OCI-LY1 (cell line): ENCODE results near the gene PHKG2.

Experiments
- H2AFZ ChIP-seq: fragments of 200-600 bp; sonication (generic), shearing (Covaris generic); 2 replicates; pipeline ENCODE4 v1.6.0; 2014; ENCODE audit warnings: antibody characterized with exemption, mild to moderate bottlenecking, low read length
- H3F3A ChIP-seq: fragments of 200-600 bp; sonication (generic), shearing (Covaris generic); 2 replicates; pipeline ENCODE4 v1.6.0; 2014; ENCODE audit warnings: mild to moderate bottlenecking, antibody characterized with exemption, low read length, moderate library complexity; ENCODE audit not compliant: insufficient read depth
- H3K27ac ChIP-seq: fragments of 200-600 bp; sonication (generic); 2 replicates; pipeline ENCODE4 v1.5.1; 2014; ENCODE audit warnings: low read length, mixed run types, mild to moderate bottlenecking, low read depth; ENCODE audit not compliant: poor library complexity, severe bottlenecking
- H3K27me3 ChIP-seq: fragments of 200-600 bp; sonication (generic); 2 replicates; pipeline ENCODE4 v1.6.0; 2014; ENCODE audit warnings: antibody characterized with exemption, mild to moderate bottlenecking, low read length, moderate library complexity; ENCODE audit not compliant: insufficient read depth
- H3K36me3 ChIP-seq: fragments of 200-600 bp; sonication (generic); 2 replicates; pipeline ENCODE4 v1.6.1; 2014; ENCODE audit warnings: mild to moderate bottlenecking, antibody characterized with exemption, low read length, moderate library complexity, mixed read lengths; ENCODE audit not compliant: insufficient read depth
- H3K4me1 ChIP-seq: fragments of 200-600 bp; sonication (generic); 2 replicates; pipeline ENCODE4 v1.5.1; 2014; ENCODE audit warnings: mild to moderate bottlenecking, low read length, moderate library complexity; ENCODE audit not compliant: insufficient read depth, severe bottlenecking
- H3K4me2 ChIP-seq: fragments of 200-600 bp; sonication (generic), shearing (Covaris generic); 2 replicates; pipeline ENCODE4 v1.6.1; 2014; ENCODE audit warnings: low read length
- H3K4me3 ChIP-seq: fragments of 200-600 bp; sonication (generic); 2 replicates; pipeline ENCODE4 v1.5.1; 2014; ENCODE audit warnings: low read length, low read depth, mild to moderate bottlenecking, mixed read lengths; ENCODE audit not compliant: poor library complexity, severe bottlenecking
- H3K79me2 ChIP-seq: fragments of 200-600 bp; shearing (Covaris generic); 2 replicates; pipeline ENCODE4 v1.6.1; 2016; ENCODE audit warnings: mixed run types, low read length, mixed read lengths; ENCODE audit not compliant: insufficient read depth
- H3K9ac ChIP-seq: fragments of 200-600 bp; sonication (generic), shearing (Covaris generic); 2 replicates; pipeline ENCODE4 v1.6.1; 2014; ENCODE audit warnings: mild to moderate bottlenecking, low read length, mixed read lengths
- H3K9me2 ChIP-seq: fragments of 200-600 bp; sonication (generic), shearing (Covaris generic); 2 replicates; pipeline ENCODE4 v1.6.1; 2014; ENCODE audit warnings: low read depth, mild to moderate bottlenecking, low read length, mixed read lengths
- H3K9me3 ChIP-seq: fragments of 200-600 bp; shearing (Covaris generic); 2 replicates; pipeline ENCODE4 v1.6.1; 2014; ENCODE audit warnings: low read length, mixed read lengths
- H4K20me1 ChIP-seq: fragments of 200-600 bp; sonication (generic), shearing (Covaris generic); 2 replicates; pipeline ENCODE4 v1.6.0; 2016; ENCODE audit warnings: mild to moderate bottlenecking, low read length; ENCODE audit not compliant: insufficient read depth
- EZH2 ChIP-seq: fragments of 200-600 bp; sonication (generic), shearing (Covaris generic); IDR thresholded peaks from 2 replicates; pipeline ENCODE4 v1.8.0; 2017; ENCODE audit warnings: borderline replicate concordance, mixed run types, mild to moderate bottlenecking, antibody characterized with exemption, low read length, moderate library complexity, mixed read lengths
- TF ChIP-seq, protein P1 (sequence below): fragments of 200-600 bp; sonication (generic), shearing (Covaris generic); IDR thresholded peaks from 2 replicates; pipeline ENCODE4 v1.5.1; 2017; ENCODE audit warnings: mild to moderate bottlenecking, antibody characterized with exemption, low read length, moderate library complexity, mixed read lengths

Gene PHKG2

DNA sequence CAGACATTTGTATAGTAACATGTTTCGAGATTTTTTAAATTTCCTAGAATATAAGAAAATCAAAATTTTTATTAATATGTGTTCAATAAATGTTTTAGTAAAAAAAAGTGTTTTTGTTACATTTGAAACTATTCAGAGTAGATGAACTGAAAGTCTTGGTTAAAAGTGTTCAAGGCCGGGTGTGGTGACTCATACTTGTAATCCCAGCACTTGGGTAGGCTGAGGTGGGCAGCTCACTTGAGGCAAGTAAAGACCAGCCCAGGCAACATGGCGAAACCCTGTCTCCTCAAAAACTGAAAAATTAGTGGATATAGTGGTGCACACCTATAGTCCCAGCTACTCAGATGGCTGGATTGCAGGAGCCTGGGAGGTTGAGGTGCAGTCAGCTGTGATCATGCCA is 16.8 kb upstream of the PHKG2 start:
- H3K4me2 ChIP-seq, result no peak overlapping the region
- H3K79me2 ChIP-seq, result no peaks in the 10 kb centered on the region
- H3F3A ChIP-seq, result no peaks in the 10 kb centered on the region

DNA sequence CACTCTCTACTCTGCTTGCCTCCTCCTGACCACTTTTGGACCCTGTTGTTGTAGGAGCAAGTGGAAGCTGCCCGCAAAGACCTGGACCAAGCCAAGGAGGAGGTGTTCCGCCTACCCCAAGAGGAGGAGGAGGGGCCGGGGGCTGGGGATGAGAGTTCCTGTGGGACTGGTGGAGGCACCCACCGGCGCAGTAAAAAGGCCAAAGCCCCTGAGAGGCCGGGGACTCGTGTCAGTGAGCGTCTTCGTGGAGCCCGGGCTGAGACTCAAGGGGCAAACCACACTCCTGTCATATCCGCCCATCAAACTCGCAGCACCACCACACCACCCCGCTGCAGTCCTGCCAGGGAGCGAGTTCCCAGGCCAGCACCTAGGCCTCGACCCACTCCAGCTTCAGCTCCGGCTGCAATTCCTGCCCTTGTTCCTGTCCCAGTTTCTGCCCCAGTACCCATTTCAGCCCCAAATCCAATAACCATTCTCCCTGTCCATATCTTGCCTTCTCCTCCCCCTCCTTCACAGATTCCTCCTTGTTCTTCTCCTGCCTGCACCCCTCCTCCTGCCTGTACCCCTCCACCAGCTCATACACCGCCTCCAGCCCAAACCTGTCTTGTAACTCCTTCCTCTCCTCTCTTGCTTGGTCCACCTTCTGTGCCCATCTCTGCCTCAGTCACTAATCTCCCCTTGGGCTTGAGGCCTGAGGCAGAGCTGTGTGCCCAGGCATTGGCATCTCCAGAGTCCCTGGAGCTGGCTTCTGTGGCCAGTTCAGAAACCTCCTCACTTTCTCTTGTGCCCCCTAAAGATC is 11.0 kb upstream of the PHKG2 start:
- H3K9me2 ChIP-seq, result no peaks in the 10 kb centered on the region
- no peak overlapping the region for H3K9ac ChIP-seq
- H4K20me1 ChIP-seq, result no peaks in the 10 kb centered on the region
- TF ChIP-seq EZH2, result no peak
- TF ChIP-seq, protein P1, sequence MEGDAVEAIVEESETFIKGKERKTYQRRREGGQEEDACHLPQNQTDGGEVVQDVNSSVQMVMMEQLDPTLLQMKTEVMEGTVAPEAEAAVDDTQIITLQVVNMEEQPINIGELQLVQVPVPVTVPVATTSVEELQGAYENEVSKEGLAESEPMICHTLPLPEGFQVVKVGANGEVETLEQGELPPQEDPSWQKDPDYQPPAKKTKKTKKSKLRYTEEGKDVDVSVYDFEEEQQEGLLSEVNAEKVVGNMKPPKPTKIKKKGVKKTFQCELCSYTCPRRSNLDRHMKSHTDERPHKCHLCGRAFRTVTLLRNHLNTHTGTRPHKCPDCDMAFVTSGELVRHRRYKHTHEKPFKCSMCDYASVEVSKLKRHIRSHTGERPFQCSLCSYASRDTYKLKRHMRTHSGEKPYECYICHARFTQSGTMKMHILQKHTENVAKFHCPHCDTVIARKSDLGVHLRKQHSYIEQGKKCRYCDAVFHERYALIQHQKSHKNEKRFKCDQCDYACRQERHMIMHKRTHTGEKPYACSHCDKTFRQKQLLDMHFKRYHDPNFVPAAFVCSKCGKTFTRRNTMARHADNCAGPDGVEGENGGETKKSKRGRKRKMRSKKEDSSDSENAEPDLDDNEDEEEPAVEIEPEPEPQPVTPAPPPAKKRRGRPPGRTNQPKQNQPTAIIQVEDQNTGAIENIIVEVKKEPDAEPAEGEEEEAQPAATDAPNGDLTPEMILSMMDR, result no peak
- H3K4me3 ChIP-seq, result no peak overlapping the region
- H2AFZ ChIP-seq, result no peak overlapping the region
- H3K79me2 ChIP-seq, result no peaks in the 10 kb centered on the region
- peaks cover 82% of the 10 kb centered on the region for H3K36me3 ChIP-seq
- H3K4me1 ChIP-seq, result no peaks in the 10 kb centered on the region
- H3K27ac ChIP-seq, result no peak overlapping the region
- no peaks in the 10 kb centered on the region for H3K9me3 ChIP-seq
- no peak overlapping the region for H3K4me2 ChIP-seq
- H3F3A ChIP-seq, result no peaks in the 10 kb centered on the region
- H3K27me3 ChIP-seq, result no peaks in the 10 kb centered on the region

More for the DNA sequence above, 16.8 kb upstream of the PHKG2 start:
- no peak overlapping the region for H2AFZ ChIP-seq
- TF ChIP-seq, protein P1, result no peak
- TF ChIP-seq EZH2, result no peak
- peaks cover 86% of the 10 kb centered on the region for H3K36me3 ChIP-seq
- no peaks in the 10 kb centered on the region for H3K4me1 ChIP-seq
- H3K9ac ChIP-seq, result no peak overlapping the region
- H3K4me3 ChIP-seq, result no peak overlapping the region
- no peaks in the 10 kb centered on the region for H3K9me3 ChIP-seq
- no peaks in the 10 kb centered on the region for H3K9me2 ChIP-seq
- H3K27ac ChIP-seq, result no peak overlapping the region
- no peaks in the 10 kb centered on the region for H3K27me3 ChIP-seq
- no peaks in the 10 kb centered on the region for H4K20me1 ChIP-seq

DNA sequence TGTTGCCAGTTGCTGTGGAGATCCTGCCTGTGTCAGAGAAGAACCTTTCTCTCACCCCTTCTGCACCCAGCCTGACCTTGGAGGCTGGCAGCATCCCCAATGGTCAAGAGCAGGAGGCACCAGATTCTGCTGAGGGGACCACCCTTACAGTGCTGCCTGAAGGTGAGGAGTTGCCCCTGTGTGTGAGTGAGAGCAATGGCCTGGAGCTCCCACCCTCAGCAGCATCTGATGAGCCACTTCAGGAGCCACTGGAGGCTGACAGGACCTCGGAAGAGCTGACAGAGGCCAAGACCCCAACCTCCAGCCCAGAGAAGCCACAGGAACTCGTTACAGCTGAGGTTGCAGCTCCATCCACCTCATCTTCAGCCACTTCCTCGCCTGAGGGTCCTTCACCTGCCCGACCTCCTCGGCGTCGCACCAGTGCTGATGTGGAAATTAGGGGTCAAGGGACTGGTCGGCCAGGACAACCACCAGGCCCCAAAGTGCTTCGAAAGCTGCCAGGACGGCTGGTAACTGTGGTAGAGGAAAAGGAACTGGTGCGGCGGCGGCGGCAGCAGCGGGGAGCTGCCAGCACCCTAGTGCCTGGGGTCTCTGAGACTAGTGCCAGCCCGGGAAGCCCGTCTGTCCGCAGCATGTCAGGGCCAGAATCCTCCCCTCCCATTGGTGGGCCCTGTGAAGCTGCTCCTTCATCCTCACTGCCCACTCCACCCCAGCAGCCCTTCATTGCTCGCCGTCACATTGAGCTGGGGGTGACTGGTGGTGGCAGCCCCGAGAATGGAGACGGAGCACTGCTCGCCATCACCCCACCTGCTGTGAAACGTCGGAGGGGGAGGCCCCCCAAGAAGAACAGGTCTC is 10.2 kb upstream of the PHKG2 start:
- no peaks in the 10 kb centered on the region for H4K20me1 ChIP-seq
- H3F3A ChIP-seq, result no peaks in the 10 kb centered on the region
- H2AFZ ChIP-seq, result no peak overlapping the region
- H3K9ac ChIP-seq, result no peak overlapping the region
- no peak for TF ChIP-seq EZH2
- TF ChIP-seq, protein P1, result no peak
- no peaks in the 10 kb centered on the region for H3K27me3 ChIP-seq
- no peaks in the 10 kb centered on the region for H3K9me3 ChIP-seq
- no peaks in the 10 kb centered on the region for H3K9me2 ChIP-seq
- H3K4me2 ChIP-seq, result no peak overlapping the region
- no peak overlapping the region for H3K27ac ChIP-seq
- H3K79me2 ChIP-seq, result no peaks in the 10 kb centered on the region
- no peak overlapping the region for H3K4me3 ChIP-seq
- H3K4me1 ChIP-seq, result no peaks in the 10 kb centered on the region
- H3K36me3 ChIP-seq, result peaks cover 77% of the 10 kb centered on the region
